ENCODE measurements around the gene PPP1R7.

PPP1R7 gene

DNA sequence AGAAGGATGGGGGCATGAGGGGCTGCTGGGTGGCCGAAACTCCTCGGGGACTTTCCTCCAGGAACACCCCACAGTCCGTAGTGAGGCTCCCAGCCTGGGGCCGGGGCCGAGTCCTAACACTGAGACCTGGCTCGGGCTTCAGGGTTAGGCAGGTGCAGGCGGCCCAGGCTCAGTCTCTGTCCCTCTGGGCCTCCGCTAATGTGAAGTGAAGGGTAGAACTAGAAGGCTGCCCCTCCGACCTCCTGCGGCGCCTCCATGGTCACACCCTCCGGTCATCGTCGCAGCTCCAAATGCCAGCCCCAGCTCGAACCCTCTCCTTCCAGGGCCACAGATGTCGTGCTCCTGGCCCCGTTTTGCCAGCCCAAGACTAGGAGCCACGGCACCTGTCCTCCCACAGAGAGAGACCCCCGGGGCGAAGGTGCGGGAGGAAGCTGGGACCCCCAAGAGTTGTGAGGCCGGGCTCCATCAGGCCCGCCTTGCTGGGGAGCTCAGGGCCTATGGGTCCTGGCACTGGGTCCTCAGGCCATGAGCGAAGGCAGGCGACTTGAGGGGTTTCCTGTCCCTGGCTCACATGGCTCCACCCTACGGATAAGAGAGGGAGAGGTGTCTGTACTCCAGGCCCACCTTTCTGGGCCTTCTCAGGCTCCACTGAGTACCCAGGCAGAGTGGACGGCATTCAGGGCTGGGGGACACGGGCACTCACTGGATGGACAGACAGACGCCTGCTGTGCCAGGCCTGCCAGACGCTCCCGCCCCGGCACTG is 39.0 kb downstream of the PPP1R7 start:
- no peaks in the 10 kb centered on the region for H3K27me3 ChIP-seq (replicated peaks)
- in situ Hi-C loops (cut with HindIII; ENCODE audit: low pct_ligation_motif_present, low sequenced_read_pairs), result no loop called here
- no peak overlapping the region for H3K27ac ChIP-seq
- no peak for DNase-seq
- no peaks in the 10 kb centered on the region for H3K36me3 ChIP-seq (replicated peaks)
- no peak for TF ChIP-seq CTCF (IDR thresholded peaks at IDR 0.05; ENCODE audit: low read depth, low read length, missing control alignments)
- H3K4me3 ChIP-seq (ENCODE audit: low read depth, low read length), result no peak overlapping the region

DNA sequence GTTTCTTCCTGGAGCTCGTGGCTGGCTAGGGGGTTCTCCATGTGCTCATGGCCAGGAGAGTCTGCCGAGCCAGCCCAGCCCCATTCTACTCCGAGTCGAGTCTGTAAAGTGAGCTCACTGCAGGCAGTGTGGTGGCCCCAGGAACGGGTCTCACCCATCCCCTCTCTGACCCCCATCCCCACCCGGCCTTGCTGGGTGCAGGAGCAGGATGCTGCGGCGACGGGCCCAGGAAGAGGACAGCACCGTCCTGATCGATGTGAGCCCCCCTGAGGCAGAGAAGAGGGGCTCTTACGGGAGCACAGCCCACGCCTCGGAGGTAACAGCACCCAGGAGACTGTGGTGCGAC is 39.6 kb downstream of the PPP1R7 start:
- no peak overlapping the region for H3K4me3 ChIP-seq (ENCODE audit: low read depth, low read length)
- in situ Hi-C loops (cut with HindIII; ENCODE audit: low pct_ligation_motif_present, low sequenced_read_pairs), result no loop called here
- H3K27me3 ChIP-seq (replicated peaks), result no peaks in the 10 kb centered on the region
- TF ChIP-seq CTCF (IDR thresholded peaks at IDR 0.05; ENCODE audit: low read depth, low read length, missing control alignments), result no peak
- H3K36me3 ChIP-seq (replicated peaks), result no peaks in the 10 kb centered on the region
- H3K27ac ChIP-seq, result no peak overlapping the region
- no peak for DNase-seq

DNA sequence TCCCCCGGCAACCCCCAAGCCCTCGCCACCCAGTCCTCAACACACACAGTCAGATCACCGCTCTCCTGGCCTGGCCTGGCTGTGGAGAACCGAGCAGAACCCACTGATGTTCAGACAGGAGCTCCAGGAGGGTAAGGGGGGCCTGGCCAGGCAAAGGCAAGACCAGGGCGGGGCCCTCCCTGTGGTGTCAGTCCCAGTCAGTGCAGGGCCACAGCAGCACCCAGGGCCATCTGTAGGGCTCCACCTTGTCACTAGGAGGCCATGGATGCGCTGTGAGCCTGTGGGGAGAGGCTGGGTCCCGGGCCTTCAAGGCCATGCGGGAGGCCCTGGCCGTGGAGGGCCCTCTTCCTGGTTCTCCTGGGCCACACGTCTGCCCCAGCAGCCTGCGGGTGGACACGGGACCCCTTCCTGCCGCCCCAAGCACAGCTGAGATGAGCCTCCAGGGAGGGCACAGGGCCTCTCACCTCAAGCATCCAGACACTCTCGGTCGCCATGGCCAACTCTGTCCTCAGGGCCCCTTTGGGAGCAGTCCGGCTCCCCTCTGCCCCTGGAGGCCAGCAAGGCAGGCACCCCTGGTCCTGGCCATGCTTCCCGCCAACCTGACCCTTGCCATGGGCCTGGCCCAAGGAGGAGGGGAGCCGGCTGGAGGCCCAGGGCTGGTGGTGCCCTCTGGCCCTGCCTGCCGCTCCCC is 40.2 kb downstream of the PPP1R7 start:
- H3K27ac ChIP-seq, result no peak overlapping the region
- no peaks in the 10 kb centered on the region for H3K27me3 ChIP-seq (replicated peaks)
- no peak for DNase-seq
- no peak for TF ChIP-seq CTCF (IDR thresholded peaks at IDR 0.05; ENCODE audit: low read depth, low read length, missing control alignments)
- in situ Hi-C loops (cut with HindIII; ENCODE audit: low pct_ligation_motif_present, low sequenced_read_pairs), result no loop called here
- no peak overlapping the region for H3K4me3 ChIP-seq (ENCODE audit: low read depth, low read length)
- no peaks in the 10 kb centered on the region for H3K36me3 ChIP-seq (replicated peaks)

GRCh38 chr2:241191081-241191480 is 40.8 kb downstream of the PPP1R7 start:
- no peaks in the 10 kb centered on the region for H3K27me3 ChIP-seq (replicated peaks)
- no peak for DNase-seq
- H3K4me3 ChIP-seq (ENCODE audit: low read depth, low read length), result no peak overlapping the region
- no peak overlapping the region for H3K27ac ChIP-seq
- in situ Hi-C loops (cut with HindIII; ENCODE audit: low pct_ligation_motif_present, low sequenced_read_pairs), result no loop called here
- no peaks in the 10 kb centered on the region for H3K36me3 ChIP-seq (replicated peaks)
- no peak for TF ChIP-seq CTCF (IDR thresholded peaks at IDR 0.05; ENCODE audit: low read depth, low read length, missing control alignments)

DNA sequence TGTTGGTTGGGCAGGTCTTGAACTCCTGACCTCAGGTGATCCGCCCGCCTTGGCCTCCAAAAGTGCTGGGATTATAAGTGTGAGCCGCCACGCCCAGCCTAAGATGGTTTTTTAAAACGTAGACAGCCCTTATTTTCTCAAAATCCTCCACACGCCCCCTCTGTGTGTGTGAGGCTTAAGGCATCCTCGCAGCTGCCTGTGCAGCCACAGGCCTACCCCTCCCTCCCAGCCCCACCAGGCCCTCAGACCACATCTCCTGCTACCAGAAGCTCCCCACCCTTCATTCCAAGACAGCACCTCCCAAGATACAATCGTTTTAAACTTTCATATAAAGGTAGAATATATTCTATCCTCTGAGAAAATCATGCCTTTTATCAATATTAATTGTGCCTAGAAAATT is 43.0 kb downstream of the PPP1R7 start:
- H3K4me3 ChIP-seq (ENCODE audit: low read depth, low read length), result no peak overlapping the region
- H3K36me3 ChIP-seq (replicated peaks), result no peaks in the 10 kb centered on the region
- no peak for TF ChIP-seq CTCF (IDR thresholded peaks at IDR 0.05; ENCODE audit: low read depth, low read length, missing control alignments)
- DNase-seq, result no peak
- H3K27ac ChIP-seq, result no peak overlapping the region
- no peaks in the 10 kb centered on the region for H3K27me3 ChIP-seq (replicated peaks)
- in situ Hi-C loops (cut with HindIII; ENCODE audit: low pct_ligation_motif_present, low sequenced_read_pairs), result no loop called here

Measured in brain microvascular endothelial cell (primary cell).